Neural cell (in vitro differentiated cells): ENCODE data around the gene GDPD5. TPM values are rescaled to one million over a fixed set of nuclear protein-coding genes. Genes with fewer than 3 reads are reported as not detected.

ENCODE experiments used
- H2AFZ ChIP-seq: fragments of 200-600, 300-800 bp; sonication (generic), shearing (Covaris generic); 2 replicates; pipeline ENCODE4 v1.6.0; 2014; ENCODE audit warnings: low read depth, mild to moderate bottlenecking, antibody characterized with exemption, low read length, moderate library complexity
- H3F3A ChIP-seq: fragments of 200-600 bp; shearing (Covaris generic); 2 replicates; pipeline ENCODE4 v1.6.1; 2016; ENCODE audit warnings: mild to moderate bottlenecking, moderate library complexity, mixed read lengths, antibody characterized with exemption, low read length; ENCODE audit not compliant: insufficient read depth, poor library complexity, severe bottlenecking
- H3K27ac ChIP-seq: fragments of 200-600, 300-800 bp; sonication (generic), shearing (Covaris generic); 2 replicates; pipeline ENCODE4 v1.5.1; 2014; ENCODE audit warnings: mild to moderate bottlenecking, low read length, moderate library complexity
- H3K27me3 ChIP-seq: fragments of 300-800, 200-600 bp; sonication (generic), shearing (Covaris generic); 2 replicates; pipeline ENCODE4 v1.6.0; 2014; ENCODE audit warnings: mild to moderate bottlenecking, low read depth, low read length, moderate library complexity; ENCODE audit not compliant: insufficient read depth
- H3K36me3 ChIP-seq: fragments of 300-800, 200-600 bp; sonication (generic), shearing (Covaris generic); 2 replicates; pipeline ENCODE4 v1.5.1; 2014; ENCODE audit warnings: mild to moderate bottlenecking, antibody characterized with exemption, low read length, moderate library complexity; ENCODE audit not compliant: insufficient read depth
- H3K4me2 ChIP-seq: fragments of 300-800, 200-600 bp; sonication (generic), shearing (Covaris generic); 2 replicates; pipeline ENCODE4 v1.6.0; 2014; ENCODE audit warnings: mild to moderate bottlenecking, low read length
- H3K4me3 ChIP-seq: fragments of 300-800, 200-600 bp; sonication (generic), shearing (Covaris generic); 2 replicates; pipeline ENCODE4 v1.5.1; 2014; ENCODE audit warnings: mild to moderate bottlenecking, low read length, moderate library complexity
- H3K79me2 ChIP-seq: fragments of 200-600 bp; shearing (Covaris generic); replicated peaks from 2 replicates; pipeline ENCODE4 v1.6.0; 2014; ENCODE audit warnings: mild to moderate bottlenecking, low read length, moderate library complexity; ENCODE audit not compliant: insufficient read depth
- H3K9ac ChIP-seq: fragments of 300-800, 200-600 bp; sonication (generic), shearing (Covaris generic); 2 replicates; pipeline ENCODE4 v1.6.1; 2016; ENCODE audit warnings: mild to moderate bottlenecking, low read length, mixed read lengths
- H3K9me2 ChIP-seq: fragments of 200-600 bp; shearing (Covaris generic); 2 replicates; pipeline ENCODE4 v1.6.1; 2016; ENCODE audit warnings: mild to moderate bottlenecking, low read length, mixed read lengths; ENCODE audit not compliant: insufficient read depth
- H3K9me3 ChIP-seq: fragments of 200-600, 300-800 bp; sonication (generic), shearing (Covaris generic); 2 replicates; pipeline ENCODE4 v1.6.1; 2016; ENCODE audit warnings: mild to moderate bottlenecking, mixed run types, low read length, moderate library complexity, mixed read lengths
- H4K20me1 ChIP-seq: fragments of 200-600 bp; shearing (Covaris generic); 2 replicates; pipeline ENCODE4 v1.6.1; 2016; ENCODE audit warnings: mild to moderate bottlenecking, mixed run types; ENCODE audit not compliant: insufficient read depth
- EP300 ChIP-seq: fragments of 450-650 bp; conservative IDR thresholded peaks from 2 replicates; pipeline ENCODE4 v1.6.1; 2014; ENCODE audit warnings: antibody characterized with exemption, mild to moderate bottlenecking, moderate library complexity; ENCODE audit not compliant: poor library complexity, severe bottlenecking
- EZH2 ChIP-seq: fragments of 200-600, 300-800 bp; shearing (Covaris generic), sonication (generic); IDR thresholded peaks from 2 replicates; pipeline ENCODE4 v1.6.1; 2014; ENCODE audit warnings: antibody characterized with exemption, low read length, borderline replicate concordance, mild to moderate bottlenecking; ENCODE audit not compliant: insufficient read depth, poor library complexity, severe bottlenecking
- MXI1 ChIP-seq: fragments of 450-650 bp; conservative IDR thresholded peaks from 2 replicates; pipeline ENCODE4 v1.6.1; 2014; ENCODE audit warnings: antibody characterized with exemption, mild to moderate bottlenecking; ENCODE audit not compliant: poor library complexity, severe bottlenecking
- POLR2AphosphoS5 ChIP-seq: IDR thresholded peaks from 2 replicates; pipeline ENCODE4 v1.6.1; 2012
- RAD21 ChIP-seq: fragments of 450-650 bp; conservative IDR thresholded peaks from 2 replicates; pipeline ENCODE4 v1.6.1; 2014; ENCODE audit warnings: antibody characterized with exemption, mild to moderate bottlenecking, moderate library complexity
- REST ChIP-seq: IDR thresholded peaks from 2 replicates; pipeline ENCODE4 v1.6.1; 2012; ENCODE audit warnings: borderline replicate concordance
- SMC3 ChIP-seq: fragments of 450-650 bp; conservative IDR thresholded peaks from 2 replicates; pipeline ENCODE4 v1.6.1; 2014; ENCODE audit warnings: antibody characterized with exemption, mild to moderate bottlenecking, moderate library complexity; ENCODE audit not compliant: poor library complexity
- TAF1 ChIP-seq: IDR thresholded peaks from 2 replicates; pipeline ENCODE4 v1.6.1; 2012; ENCODE audit warnings: low read depth
- polyA plus RNA-seq: library from polyadenylated mRNA; depleted of rRNA; stranded (reverse); fragments of >200 nt; gene quantifications from 2 replicates; pipeline ENCODE4 v1.2.3, GENCODE V29; 2014
- TF ChIP-seq, protein P1 (sequence below): fragments of 450-650 bp; IDR thresholded peaks from 2 replicates; pipeline ENCODE4 v1.5.1; 2014; ENCODE audit warnings: antibody characterized with exemption, mild to moderate bottlenecking, moderate library complexity; ENCODE audit not compliant: poor library complexity, severe bottlenecking

The GDPD5 gene
- polyA plus RNA-seq, 1 donor from 2014 or later, result 19.2 TPM

GRCh38 chr11:75561426-75562047 lies 35.8 kb upstream of the GDPD5 start:
- Histone ChIP-seq H2AFZ (no peak overlapping the region), H3K27ac (no peak overlapping the region)
- no peak for TF ChIP-seq MXI1
- no peak for TF ChIP-seq REST
- TF ChIP-seq TAF1, result no peak
- no peak for TF ChIP-seq EP300
- TF ChIP-seq RAD21, result no peak
- TF ChIP-seq POLR2AphosphoS5, result no peak
- TF ChIP-seq, protein P1, sequence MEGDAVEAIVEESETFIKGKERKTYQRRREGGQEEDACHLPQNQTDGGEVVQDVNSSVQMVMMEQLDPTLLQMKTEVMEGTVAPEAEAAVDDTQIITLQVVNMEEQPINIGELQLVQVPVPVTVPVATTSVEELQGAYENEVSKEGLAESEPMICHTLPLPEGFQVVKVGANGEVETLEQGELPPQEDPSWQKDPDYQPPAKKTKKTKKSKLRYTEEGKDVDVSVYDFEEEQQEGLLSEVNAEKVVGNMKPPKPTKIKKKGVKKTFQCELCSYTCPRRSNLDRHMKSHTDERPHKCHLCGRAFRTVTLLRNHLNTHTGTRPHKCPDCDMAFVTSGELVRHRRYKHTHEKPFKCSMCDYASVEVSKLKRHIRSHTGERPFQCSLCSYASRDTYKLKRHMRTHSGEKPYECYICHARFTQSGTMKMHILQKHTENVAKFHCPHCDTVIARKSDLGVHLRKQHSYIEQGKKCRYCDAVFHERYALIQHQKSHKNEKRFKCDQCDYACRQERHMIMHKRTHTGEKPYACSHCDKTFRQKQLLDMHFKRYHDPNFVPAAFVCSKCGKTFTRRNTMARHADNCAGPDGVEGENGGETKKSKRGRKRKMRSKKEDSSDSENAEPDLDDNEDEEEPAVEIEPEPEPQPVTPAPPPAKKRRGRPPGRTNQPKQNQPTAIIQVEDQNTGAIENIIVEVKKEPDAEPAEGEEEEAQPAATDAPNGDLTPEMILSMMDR, result no peak
- TF ChIP-seq SMC3, result no peak
- no peak for TF ChIP-seq EZH2

GRCh38 chr11:75560644-75561043 lies 34.9 kb upstream of the GDPD5 start:
- Histone ChIP-seq H4K20me1 (no peaks in the 10 kb centered on the region), H3K27me3 (no peaks in the 10 kb centered on the region), H3K27ac (no peak overlapping the region), H3K4me3 (no peak overlapping the region), H3K79me2 (no peaks in the 10 kb centered on the region), H3K9me3 (no peaks in the 10 kb centered on the region), H3K9me2 (no peaks in the 10 kb centered on the region), H3K36me3 (no peaks in the 10 kb centered on the region), H3F3A (no peaks in the 10 kb centered on the region), H3K4me2 (no peak overlapping the region), H3K9ac (no peak overlapping the region), H2AFZ (no peak overlapping the region)
- no peak for TF ChIP-seq MXI1
- no peak for TF ChIP-seq EZH2
- no peak for TF ChIP-seq EP300
- TF ChIP-seq, protein P1, result no peak
- TF ChIP-seq POLR2AphosphoS5, result no peak
- TF ChIP-seq REST, result no peak

More at GRCh38 chr11:75561426-75562047, 35.8 kb upstream of the GDPD5 start:
- Histone ChIP-seq H3K9me2 (no peaks in the 10 kb centered on the region), H3K4me3 (peak overlapping the region; percentile 66), H3K4me2 (no peak overlapping the region), H3K9ac (no peak overlapping the region), H4K20me1 (no peaks in the 10 kb centered on the region), H3K36me3 (no peaks in the 10 kb centered on the region), H3F3A (no peaks in the 10 kb centered on the region), H3K27me3 (no peaks in the 10 kb centered on the region), H3K9me3 (no peaks in the 10 kb centered on the region), H3K79me2 (no peaks in the 10 kb centered on the region)
